KMS-11 (cell line): Measurements from ENCODE around the gene RGS8.

Experiments used
- H2AFZ ChIP-seq: fragments of 200-600 bp; sonication (generic); 2 replicates; pipeline ENCODE4 v1.6.1; 2016; ENCODE audit warnings: antibody characterized with exemption, mixed run types, low read depth
- H3K27ac ChIP-seq: fragments of 200-600 bp; sonication (generic); 2 replicates; pipeline ENCODE4 v1.6.1; 2016; ENCODE audit warnings: mild to moderate bottlenecking, mixed run types
- H3K27me3 ChIP-seq: fragments of 200-600 bp; sonication (generic); 2 replicates; pipeline ENCODE4 v1.6.1; 2017; ENCODE audit warnings: mild to moderate bottlenecking, low read depth, mixed run types, moderate library complexity; ENCODE audit not compliant: insufficient read depth
- H3K36me3 ChIP-seq: fragments of 200-600 bp; sonication (generic); 2 replicates; pipeline ENCODE4 v1.6.1; 2017; ENCODE audit warnings: mild to moderate bottlenecking, mixed run types; ENCODE audit not compliant: insufficient read depth
- H3K4me1 ChIP-seq: fragments of 200-600 bp; sonication (generic); 2 replicates; pipeline ENCODE4 v1.6.1; 2016; ENCODE audit warnings: mild to moderate bottlenecking, low read depth, mixed run types; ENCODE audit not compliant: poor library complexity, severe bottlenecking
- H3K4me2 ChIP-seq: fragments of 200-600 bp; sonication (generic); 2 replicates; pipeline ENCODE4 v1.7.0; 2016; ENCODE audit warnings: mild to moderate bottlenecking, mixed run types
- H3K4me3 ChIP-seq: fragments of 200-600 bp; sonication (generic); IDR thresholded peaks from 2 replicates; pipeline ENCODE4 v1.6.1; 2017; ENCODE audit warnings: low read depth, low read length, mixed read lengths; ENCODE audit not compliant: insufficient read depth
- H3K79me2 ChIP-seq: fragments of 200-600 bp; sonication (generic); 2 replicates; pipeline ENCODE4 v1.6.1; 2016; ENCODE audit warnings: low read depth, mixed run types; ENCODE audit not compliant: insufficient read depth
- H3K9ac ChIP-seq: fragments of 200-600 bp; sonication (generic); 2 replicates; pipeline ENCODE4 v1.6.1; 2016; ENCODE audit warnings: mild to moderate bottlenecking, mixed run types
- H4K20me1 ChIP-seq: fragments of 200-600 bp; sonication (generic); 2 replicates; pipeline ENCODE4 v1.6.1; 2016; ENCODE audit warnings: mild to moderate bottlenecking, mixed run types; ENCODE audit not compliant: insufficient read depth
- TF ChIP-seq, protein P1 (sequence below): fragments of 200-600 bp; sonication (generic); conservative IDR thresholded peaks from 2 replicates; pipeline ENCODE4 v1.6.1; 2017; ENCODE audit warnings: low read depth, mild to moderate bottlenecking, antibody characterized with exemption, low read length, moderate library complexity, mixed read lengths

Gene RGS8

DNA sequence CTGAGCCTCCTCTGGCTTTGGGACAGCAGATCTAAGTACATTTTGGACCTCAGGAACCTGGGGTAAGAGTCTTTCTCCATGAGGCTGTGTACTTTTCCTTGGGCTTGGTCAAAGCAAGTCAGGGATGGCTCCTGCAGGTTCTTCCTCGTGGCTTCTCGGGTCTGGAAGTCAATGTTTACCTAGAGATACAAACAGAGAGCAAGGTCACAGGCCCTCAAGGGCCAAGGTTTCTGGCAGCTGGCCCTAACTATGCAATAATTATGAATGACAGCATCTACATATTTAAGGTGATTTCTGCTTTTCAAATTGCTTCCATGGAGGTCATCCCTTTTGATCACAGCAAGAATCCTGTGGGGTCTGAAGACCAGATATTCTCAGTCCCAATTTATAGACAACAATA, 37.6 kb downstream of the RGS8 start:
- Histone ChIP-seq H2AFZ (no peak overlapping the region), H3K4me3 (no peak overlapping the region), H3K36me3 (no peaks in the 10 kb centered on the region), H3K4me1 (no peaks in the 10 kb centered on the region), H3K27me3 (no peaks in the 10 kb centered on the region), H3K9ac (no peak overlapping the region), H3K79me2 (no peaks in the 10 kb centered on the region), H3K27ac (no peak overlapping the region), H3K4me2 (no peak overlapping the region), H4K20me1 (no peaks in the 10 kb centered on the region)
- TF ChIP-seq, protein P1, sequence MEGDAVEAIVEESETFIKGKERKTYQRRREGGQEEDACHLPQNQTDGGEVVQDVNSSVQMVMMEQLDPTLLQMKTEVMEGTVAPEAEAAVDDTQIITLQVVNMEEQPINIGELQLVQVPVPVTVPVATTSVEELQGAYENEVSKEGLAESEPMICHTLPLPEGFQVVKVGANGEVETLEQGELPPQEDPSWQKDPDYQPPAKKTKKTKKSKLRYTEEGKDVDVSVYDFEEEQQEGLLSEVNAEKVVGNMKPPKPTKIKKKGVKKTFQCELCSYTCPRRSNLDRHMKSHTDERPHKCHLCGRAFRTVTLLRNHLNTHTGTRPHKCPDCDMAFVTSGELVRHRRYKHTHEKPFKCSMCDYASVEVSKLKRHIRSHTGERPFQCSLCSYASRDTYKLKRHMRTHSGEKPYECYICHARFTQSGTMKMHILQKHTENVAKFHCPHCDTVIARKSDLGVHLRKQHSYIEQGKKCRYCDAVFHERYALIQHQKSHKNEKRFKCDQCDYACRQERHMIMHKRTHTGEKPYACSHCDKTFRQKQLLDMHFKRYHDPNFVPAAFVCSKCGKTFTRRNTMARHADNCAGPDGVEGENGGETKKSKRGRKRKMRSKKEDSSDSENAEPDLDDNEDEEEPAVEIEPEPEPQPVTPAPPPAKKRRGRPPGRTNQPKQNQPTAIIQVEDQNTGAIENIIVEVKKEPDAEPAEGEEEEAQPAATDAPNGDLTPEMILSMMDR = no peak

GRCh38 chr1:182644886-182645285, 39.5 kb downstream of the RGS8 start:
- no peak overlapping the region for H2AFZ ChIP-seq
- no peak overlapping the region for H3K9ac ChIP-seq
- no peaks in the 10 kb centered on the region for H3K79me2 ChIP-seq
- no peaks in the 10 kb centered on the region for H3K36me3 ChIP-seq
- no peak overlapping the region for H3K4me3 ChIP-seq
- TF ChIP-seq, protein P1 = no peak
- no peaks in the 10 kb centered on the region for H3K27me3 ChIP-seq
- no peaks in the 10 kb centered on the region for H4K20me1 ChIP-seq
- H3K27ac ChIP-seq = no peak overlapping the region
- no peak overlapping the region for H3K4me2 ChIP-seq
- H3K4me1 ChIP-seq = no peaks in the 10 kb centered on the region

DNA sequence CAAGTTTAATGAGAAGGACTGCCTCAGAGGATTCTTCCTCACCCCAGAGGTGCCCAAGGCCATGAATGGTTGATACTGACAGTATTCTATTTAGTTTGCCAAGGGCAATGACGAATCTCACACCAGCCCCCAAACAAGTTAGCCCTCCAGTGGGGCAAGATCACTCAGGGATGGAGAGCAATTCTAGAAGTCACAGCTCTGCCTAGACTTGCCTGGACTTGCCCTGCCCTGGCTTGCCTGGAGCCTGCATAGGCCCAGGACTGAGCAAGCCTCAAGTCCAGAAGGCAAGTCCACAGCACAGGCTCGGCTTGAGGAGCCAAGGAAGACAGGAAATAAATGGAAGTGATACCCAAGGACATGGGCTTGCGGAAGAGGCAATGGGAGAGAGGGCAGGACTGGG, 40.7 kb downstream of the RGS8 start:
- Histone ChIP-seq H2AFZ (no peak overlapping the region), H3K9ac (no peak overlapping the region), H3K4me1 (no peaks in the 10 kb centered on the region), H3K79me2 (no peaks in the 10 kb centered on the region), H3K27ac (no peak overlapping the region), H3K27me3 (no peaks in the 10 kb centered on the region), H3K4me2 (no peak overlapping the region), H3K36me3 (no peaks in the 10 kb centered on the region), H3K4me3 (no peak overlapping the region), H4K20me1 (no peaks in the 10 kb centered on the region)
- TF ChIP-seq, protein P1 = no peak

- H4K20me1 ChIP-seq = no peaks in the 10 kb centered on the region
- H3K9ac ChIP-seq = no peak overlapping the region
- no peak overlapping the region for H3K4me3 ChIP-seq
- no peak overlapping the region for H2AFZ ChIP-seq
- no peaks in the 10 kb centered on the region for H3K36me3 ChIP-seq
- no peaks in the 10 kb centered on the region for H3K79me2 ChIP-seq
- no peaks in the 10 kb centered on the region for H3K27me3 ChIP-seq
- no peak overlapping the region for H3K4me2 ChIP-seq
- H3K4me1 ChIP-seq = no peaks in the 10 kb centered on the region
- no peak overlapping the region for H3K27ac ChIP-seq
- TF ChIP-seq, protein P1 = no peak
These were observed 41.9 kb downstream of the RGS8 start for GRCh38 chr1:182642461-182642860.
